GF-D8 (cell line): ENCODE data around the gene VSTM4.

Source experiments
- DNase-seq: peaks from one replicate; lab custom pipeline; 2025; lab: John Stamatoyannopoulos, UW

VSTM4 gene

GRCh38 chr10:49007129-49007528 is 108.2 kb downstream of the VSTM4 start:
- no peak for DNase-seq

- no peak for DNase-seq
Observed at GRCh38 chr10:49005270-49005669, 110.1 kb downstream of the VSTM4 start.

GRCh38 chr10:49001870-49002672 is 113.3 kb downstream of the VSTM4 start:
- DNase-seq: no peak

GRCh38 chr10:49001402-49001801 is 113.9 kb downstream of the VSTM4 start:
- DNase-seq: no peak

- DNase-seq: no peak
Observed at GRCh38 chr10:49000437-49001398, 114.6 kb downstream of the VSTM4 start.

GRCh38 chr10:48999346-48999745 is 116.0 kb downstream of the VSTM4 start:
- no peak for DNase-seq

GRCh38 chr10:48996329-48996728 is 119.0 kb downstream of the VSTM4 start:
- no peak for DNase-seq

- DNase-seq: no peak
Observed at GRCh38 chr10:48993627-48994026, 121.7 kb downstream of the VSTM4 start.

GRCh38 chr10:48990226-48990625 is 125.1 kb downstream of the VSTM4 start:
- DNase-seq: no peak

GRCh38 chr10:48985621-48986158 is 129.6 kb downstream of the VSTM4 start:
- no peak for DNase-seq

GRCh38 chr10:48983648-48984351 is 131.5 kb downstream of the VSTM4 start:
- DNase-seq: no peak

- DNase-seq: no peak
Observed at GRCh38 chr10:48982584-48982983, 132.7 kb downstream of the VSTM4 start.

- no peak for DNase-seq
Observed at GRCh38 chr10:48981310-48981907, 133.9 kb downstream of the VSTM4 start.

GRCh38 chr10:48978318-48978717 is 137.0 kb downstream of the VSTM4 start:
- DNase-seq: no peak

GRCh38 chr10:48976196-48976595 is 139.1 kb downstream of the VSTM4 start:
- DNase-seq: no peak

GRCh38 chr10:48974510-48975156 is 140.7 kb downstream of the VSTM4 start:
- DNase-seq: no peak

GRCh38 chr10:48973065-48973464 is 142.3 kb downstream of the VSTM4 start:
- DNase-seq: no peak

GRCh38 chr10:48970654-48971053 is 144.7 kb downstream of the VSTM4 start:
- DNase-seq: no peak

GRCh38 chr10:48970046-48970445 is 145.3 kb downstream of the VSTM4 start:
- no peak for DNase-seq

- no peak for DNase-seq
Observed at GRCh38 chr10:48968036-48968435, 147.3 kb downstream of the VSTM4 start.

GRCh38 chr10:48965460-48965859 is 149.9 kb downstream of the VSTM4 start:
- no peak for DNase-seq
